Activated CD8-positive, alpha-beta memory T cell treated with anti-CD3 and anti-CD28 coated beads for 36 hours (primary cell): ENCODE data around the gene TMEM151B. TPM values are rescaled to one million over a fixed set of nuclear protein-coding genes. Genes with fewer than 3 reads are reported as not detected.

Experiments used
- CTCF ChIA-PET: fragments of 350-600 bp; sonication (Branson Sonifier 250); formaldehyde crosslinking; loops from one replicate; lab custom pipeline; 2021; ENCODE audit warnings: antibody characterized with exemption; lab: Charles Lee
- POLR2A ChIA-PET: fragments of 350-600 bp; sonication (Branson Sonifier 250); formaldehyde crosslinking; loops from one replicate; lab custom pipeline; 2021; ENCODE audit warnings: antibody characterized with exemption; lab: Charles Lee
- total RNA-seq, 2 experiments: library from RNA; stranded (reverse); gene quantifications; one replicate each; pipeline ENCODE4 v1.2.3, GENCODE V29; 2021

TMEM151B gene
- total RNA-seq, 2 experiments from 2014 or later = not detected

- ChIA-PET CTCF (interaction anchor here (0.7 to 2.3 kb wide), 12 partner anchors 9 to 105 kb away, joined by 3 to 22 read pairs (median 6); partner anchors contain the start of genes AARS2, HSP90AB1 and SLC29A1), POLR2A (interaction anchor here (1.1 to 3.7 kb wide), 2 partner anchors 10 to 14 kb away, joined by 4 to 92 read pairs; partner anchors contain the start of gene HSP90AB1)
These were observed 13.6 kb upstream of the TMEM151B start for GRCh38 chr6:44256775-44257024.

DNA sequence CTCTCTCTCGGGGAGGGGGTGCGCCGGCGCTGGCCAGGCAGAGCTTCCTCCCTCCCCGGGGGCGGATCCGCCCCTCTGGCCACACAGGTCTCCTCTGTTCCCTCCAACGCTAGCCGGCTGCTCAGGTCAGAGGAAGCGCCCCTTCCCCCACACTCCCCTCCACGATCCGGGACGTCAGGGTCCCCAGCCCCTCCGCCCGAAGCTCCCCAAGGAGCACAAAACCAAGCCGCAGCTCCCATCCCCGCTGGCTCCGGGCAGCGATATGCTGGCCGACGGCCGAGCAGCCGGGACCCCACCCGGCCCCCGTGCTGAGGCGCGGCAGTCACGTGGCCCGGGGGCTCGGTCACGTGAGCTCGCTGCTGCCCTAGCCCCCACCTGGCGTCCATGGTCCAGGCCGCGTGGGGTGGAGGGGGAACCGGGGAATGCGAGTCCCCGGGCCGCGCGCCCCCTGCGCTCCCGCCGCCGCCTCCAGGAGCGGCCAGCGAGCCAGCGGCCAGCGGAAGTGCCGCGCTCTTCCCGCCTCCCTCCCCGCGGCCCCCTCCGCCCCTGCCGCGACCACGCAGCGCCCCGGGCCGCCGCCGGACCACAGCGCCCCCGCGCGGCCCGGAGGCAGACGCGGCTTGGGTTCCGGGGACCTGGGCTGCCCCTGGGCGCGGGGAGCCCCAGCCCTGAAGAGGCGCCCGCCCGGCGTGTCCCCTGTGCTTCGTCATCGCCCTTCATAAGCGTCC is 13.1 kb upstream of the TMEM151B start, which contains the start of gene SLC35B2:
SLC35B2 (minus strand) TSS at position 504 of the 728 bp plus-strand sequence; CDS start at position 386, 118 bp downstream.
- CTCF ChIA-PET = interaction anchor here (0.7 to 2.3 kb wide), 12 partner anchors 10 to 106 kb away, joined by 3 to 22 read pairs (median 6); partner anchors contain the start of genes AARS2, HSP90AB1 and SLC29A1
- POLR2A ChIA-PET = interaction anchor here (1.1 to 3.7 kb wide), 2 partner anchors 10 to 14 kb away, joined by 4 to 92 read pairs; partner anchors contain the start of gene HSP90AB1

DNA sequence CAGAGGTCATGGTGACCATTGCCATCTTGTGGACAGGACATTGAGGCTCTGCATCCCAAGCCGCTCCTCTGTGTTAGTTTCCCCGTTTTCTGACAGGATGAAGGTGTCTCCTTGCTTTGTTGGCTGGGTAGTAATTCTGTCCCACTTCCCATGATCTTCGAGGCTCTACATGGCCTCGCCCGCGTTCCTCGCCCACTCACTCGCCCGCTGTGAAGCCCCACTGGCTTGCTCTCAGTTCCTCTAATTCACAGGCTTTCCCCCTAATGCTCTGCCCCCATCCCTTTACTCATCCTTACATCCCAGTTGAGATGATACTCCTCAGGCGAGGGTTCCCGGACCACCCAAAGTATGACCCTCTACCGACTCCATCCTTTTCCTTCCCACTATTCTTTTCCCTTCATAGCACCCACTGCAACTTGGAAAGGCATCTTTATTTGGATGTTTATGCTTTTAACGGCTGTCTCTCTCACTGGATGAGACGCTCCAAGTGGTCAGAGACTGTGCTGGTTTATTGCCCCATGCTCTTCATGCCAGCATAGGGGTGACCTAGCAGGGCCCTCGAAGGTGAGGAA is 12.4 kb upstream of the TMEM151B start:
- ChIA-PET POLR2A (interaction anchor here (3.7 kb wide), 1 partner anchor 11 kb away, joined by 92 read pairs; the partner anchor contains the start of gene HSP90AB1), CTCF (interaction anchor here (1.3 to 2.3 kb wide), 5 partner anchors 10 to 85 kb away, joined by 3 to 22 read pairs (median 8); partner anchors contain the start of gene HSP90AB1)

DNA sequence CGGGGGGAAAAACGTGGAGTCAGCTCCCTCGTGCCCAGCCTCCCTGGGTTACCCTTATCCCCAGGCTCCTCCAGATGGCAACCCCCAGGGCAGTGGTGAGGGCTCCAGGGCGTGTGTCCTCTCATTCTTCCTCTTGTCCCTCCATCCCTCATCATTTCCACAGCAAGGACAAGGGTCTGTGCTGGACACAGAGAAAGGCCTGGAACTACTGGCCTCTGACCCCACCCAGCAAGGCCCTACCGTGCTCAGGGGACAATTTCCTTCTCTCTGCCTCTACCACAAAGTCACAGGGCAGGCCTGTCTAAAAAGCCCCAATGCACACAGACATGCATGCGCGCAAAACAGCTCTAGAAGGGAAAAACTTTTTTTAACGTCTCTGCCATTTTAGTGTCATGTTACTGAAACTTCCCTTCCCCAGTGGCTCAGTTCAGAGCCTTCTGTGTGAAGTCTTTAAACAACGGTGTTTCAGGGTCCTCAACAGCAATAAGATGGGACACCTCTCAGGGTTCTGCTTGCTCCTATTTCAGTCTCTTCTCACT is 11.9 kb upstream of the TMEM151B start:
- POLR2A ChIA-PET = no interaction called here
- CTCF ChIA-PET = interaction anchor here (2.3 kb wide), 1 partner anchor 11 kb away, joined by 22 read pairs; the partner anchor contains the start of gene HSP90AB1

DNA sequence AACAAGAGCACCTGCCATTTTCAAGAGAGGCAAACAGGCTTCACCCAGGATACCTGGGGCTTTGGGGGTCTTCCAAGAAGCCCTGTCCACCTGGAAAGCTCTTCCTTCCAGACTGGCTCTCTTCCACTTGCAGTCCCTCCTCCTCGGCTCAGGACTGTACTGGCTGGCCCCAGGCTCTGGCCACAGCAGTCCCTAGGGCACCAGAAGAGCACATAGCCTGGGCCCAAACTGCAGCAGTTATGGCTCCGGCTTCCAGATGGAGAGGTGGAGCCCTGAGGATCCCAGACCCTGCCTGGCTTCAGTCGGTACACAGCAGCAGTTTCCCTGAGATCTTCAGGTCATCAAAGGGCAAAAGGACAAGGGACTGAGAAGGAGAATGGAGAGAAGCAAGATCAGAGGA is 11.3 kb upstream of the TMEM151B start:
- CTCF ChIA-PET = no interaction called here
- POLR2A ChIA-PET = no interaction called here

GRCh38 chr6:44260011-44260410 is 10.2 kb upstream of the TMEM151B start:
- ChIA-PET CTCF (no interaction called here), POLR2A (no interaction called here)

- POLR2A ChIA-PET = no interaction called here
- CTCF ChIA-PET = interaction anchor here (1.3 kb wide), 1 partner anchor 15 kb away, joined by 3 read pairs; no protein-coding TSS in a partner anchor
These were observed 9.6 kb upstream of the TMEM151B start for GRCh38 chr6:44260451-44261297.

GRCh38 chr6:44261581-44261980 is 8.7 kb upstream of the TMEM151B start:
- ChIA-PET CTCF (interaction anchor here (0.6 to 2.0 kb wide), 5 partner anchors 14 to 179 kb away, joined by 3 to 7 read pairs (median 5); partner anchors contain the start of gene HSP90AB1), POLR2A (interaction anchor here (3.6 kb wide), 1 partner anchor 14 kb away, joined by 50 read pairs; the partner anchor contains the start of gene HSP90AB1)

DNA sequence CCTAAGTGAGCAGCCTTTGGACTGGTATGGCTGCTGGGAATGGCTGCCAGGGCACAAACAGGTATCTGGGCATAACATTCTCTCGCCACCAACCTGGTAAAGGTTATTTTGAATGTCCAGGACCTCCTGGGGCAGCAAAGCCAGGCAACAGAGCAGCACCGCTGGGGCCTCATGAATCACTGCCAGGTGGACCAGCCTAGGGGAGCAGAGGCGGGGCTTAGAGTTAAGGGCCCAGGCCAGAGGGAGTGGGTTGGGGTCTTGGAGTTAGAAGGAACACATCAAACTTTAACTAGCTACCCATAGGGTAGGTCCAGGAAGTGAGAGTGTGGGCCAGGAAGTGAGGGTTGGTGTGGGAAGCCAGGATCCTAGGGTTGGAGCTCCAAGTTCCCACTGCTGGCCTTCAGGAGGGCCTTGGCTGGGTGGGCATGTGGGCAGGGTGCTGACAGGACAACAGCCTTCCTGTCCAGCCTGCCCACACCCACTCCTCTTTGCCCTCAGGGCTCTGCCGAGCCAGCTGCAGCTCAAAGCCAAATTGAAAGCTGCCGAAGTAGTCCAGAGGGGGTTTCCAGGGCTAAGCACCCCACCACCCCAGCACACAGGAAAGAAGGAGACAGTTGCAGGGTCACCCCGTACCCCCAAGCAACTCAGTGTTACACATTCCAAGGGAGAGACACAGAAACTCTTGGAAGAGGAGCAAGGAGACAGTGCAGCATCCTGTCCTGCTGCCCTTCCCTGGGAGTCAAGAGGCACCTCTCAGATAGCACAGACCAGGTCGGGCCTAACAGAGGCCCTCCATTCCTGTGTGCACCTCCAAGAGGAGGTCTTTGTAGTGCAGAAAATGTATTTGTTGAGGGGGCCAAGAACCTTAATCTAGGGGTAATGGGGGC is 7.5 kb upstream of the TMEM151B start:
- POLR2A ChIA-PET = interaction anchor here (3.6 kb wide), 1 partner anchor 15 kb away, joined by 50 read pairs; the partner anchor contains the start of gene HSP90AB1
- CTCF ChIA-PET = interaction anchor here (0.7 to 2.0 kb wide), 5 partner anchors 15 to 90 kb away, joined by 3 to 7 read pairs (median 5); partner anchors contain the start of gene HSP90AB1

DNA sequence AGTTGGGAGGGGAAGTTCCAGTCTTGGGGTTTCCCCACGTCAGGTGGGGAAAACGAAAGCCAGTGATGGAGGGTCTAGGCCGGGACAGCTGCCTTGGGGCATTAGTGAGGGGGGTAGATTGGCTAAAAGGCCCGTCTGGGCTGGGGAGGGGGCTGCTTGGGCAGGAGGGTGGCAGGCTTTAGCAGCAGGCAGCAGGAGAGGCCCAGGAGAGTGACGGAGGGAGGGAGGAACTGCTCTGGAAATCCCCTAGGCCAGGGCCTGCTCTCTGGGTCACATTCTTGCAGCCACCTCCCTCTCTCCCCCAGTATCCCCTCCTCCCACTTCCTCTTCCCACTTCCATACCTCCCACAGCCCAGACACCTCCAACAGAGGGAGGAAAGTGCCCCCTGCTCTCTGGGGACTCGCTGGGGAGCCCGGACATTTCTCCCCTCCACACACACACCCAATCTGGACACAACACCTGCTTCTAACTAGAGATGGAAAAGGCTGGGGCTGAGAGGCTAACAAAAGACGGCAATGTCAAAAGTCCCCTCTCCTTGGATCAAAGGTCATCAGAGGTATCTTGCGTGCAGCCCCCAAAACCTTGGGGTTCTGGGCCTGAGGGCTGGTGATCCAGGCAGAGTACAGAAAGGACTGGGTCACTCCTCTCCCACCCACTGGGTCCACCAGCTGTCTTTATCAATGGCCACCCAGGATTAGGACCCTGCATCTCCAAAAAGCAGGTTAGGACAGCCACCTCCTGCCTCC is 6.7 kb upstream of the TMEM151B start:
- CTCF ChIA-PET = interaction anchor here (0.7 to 6.0 kb wide), 12 partner anchors 9 to 167 kb away, joined by 3 to 64 read pairs (median 4); partner anchors contain the start of genes HSP90AB1 and SLC29A1
- POLR2A ChIA-PET = interaction anchor here (1.4 to 3.6 kb wide), 3 partner anchors 8 to 49 kb away, joined by 3 to 50 read pairs (median 9); partner anchors contain the start of genes AARS2 and HSP90AB1

GRCh38 chr6:44264154-44265006 is 5.9 kb upstream of the TMEM151B start:
- ChIA-PET POLR2A (interaction anchor here (0.7 to 3.6 kb wide), 4 partner anchors 9 to 48 kb away, joined by 3 to 50 read pairs (median 6); partner anchors contain the start of genes AARS2 and HSP90AB1), CTCF (interaction anchor here (0.7 to 6.0 kb wide), 10 partner anchors 10 to 168 kb away, joined by 3 to 64 read pairs (median 4); partner anchors contain the start of gene SLC29A1)

DNA sequence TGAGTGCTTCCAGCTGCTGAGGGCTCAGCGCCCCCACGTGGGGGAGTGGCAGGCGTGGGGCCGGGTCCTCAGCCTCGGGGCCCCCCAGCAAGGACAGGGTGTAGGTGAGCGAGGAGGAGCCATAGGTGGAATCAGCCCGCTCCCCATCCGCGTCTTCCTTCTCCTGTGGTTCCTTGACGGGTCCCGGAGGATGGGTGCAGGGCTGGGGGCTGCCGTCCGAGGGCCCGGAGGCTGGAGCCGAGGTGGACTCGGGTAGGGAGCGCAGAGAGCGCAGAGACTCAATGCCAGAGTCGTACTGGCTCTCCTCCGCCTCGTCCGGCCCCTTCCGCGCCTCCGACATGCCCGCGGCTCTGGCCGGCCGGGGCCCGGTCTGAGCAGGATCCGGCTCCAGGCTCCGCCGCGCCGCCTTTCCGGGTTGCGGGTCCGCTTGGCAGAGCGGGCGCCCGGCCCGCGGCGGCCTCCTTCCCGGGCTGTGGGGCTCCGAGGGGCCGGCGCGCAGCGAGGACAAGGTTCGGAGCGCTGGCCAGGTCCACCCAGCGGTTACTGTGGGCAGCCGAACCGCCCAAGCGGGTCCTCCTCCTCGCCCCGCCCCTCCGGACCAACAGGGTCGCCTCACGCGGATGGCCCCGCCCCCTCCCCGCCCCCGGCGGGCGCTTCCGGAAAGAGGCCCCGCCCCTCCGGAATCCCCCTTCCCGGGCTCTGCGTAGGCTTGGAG is 5.1 kb upstream of the TMEM151B start, which contains the start of gene NFKBIE:
NFKBIE (minus strand) TSS at position 545 of the 715 bp plus-strand sequence; CDS start at position 340, 205 bp downstream.
- ChIA-PET POLR2A (interaction anchor here (0.7 to 3.6 kb wide), 3 partner anchors 10 to 17 kb away, joined by 4 to 50 read pairs (median 9); partner anchors contain the start of gene HSP90AB1), CTCF (interaction anchor here (0.8 to 6.0 kb wide), 7 partner anchors 11 to 71 kb away, joined by 3 to 64 read pairs (median 4); partner anchors contain the start of gene SLC29A1)

- CTCF ChIA-PET = interaction anchor here (0.8 to 6.0 kb wide), 4 partner anchors 11 to 78 kb away, joined by 3 to 64 read pairs (median 16); partner anchors contain the start of gene SPATS1
- POLR2A ChIA-PET = no interaction called here
These were observed 4.5 kb upstream of the TMEM151B start for GRCh38 chr6:44265722-44266233.

GRCh38 chr6:44266347-44266746 is 3.9 kb upstream of the TMEM151B start:
- POLR2A ChIA-PET = interaction anchor here (0.7 kb wide), 1 partner anchor 20 kb away, joined by 8 read pairs; no protein-coding TSS in a partner anchor
- CTCF ChIA-PET = interaction anchor here (0.6 to 6.0 kb wide), 6 partner anchors 9 to 792 kb away, joined by 3 to 64 read pairs (median 6); partner anchors contain the start of genes AARS2, SLC35B2 and SPATS1
